Astrocyte (in vitro differentiated cells and primary cell): ENCODE measurements around the gene PXDN.

Experiments
- EZH2 ChIP-seq: IDR thresholded peaks from 2 replicates; pipeline ENCODE4 v1.6.1; 2012; ENCODE audit warnings: mild to moderate bottlenecking, low read length, inconsistent platforms; ENCODE audit not compliant: insufficient read depth
- TF ChIP-seq, protein P1 (sequence below): IDR thresholded peaks from 2 replicates; pipeline ENCODE4 v1.5.1; 2011; ENCODE audit warnings: low read depth, mild to moderate bottlenecking, inconsistent platforms, low read length, moderate library complexity; ENCODE audit not compliant: insufficient read depth

DNA sequence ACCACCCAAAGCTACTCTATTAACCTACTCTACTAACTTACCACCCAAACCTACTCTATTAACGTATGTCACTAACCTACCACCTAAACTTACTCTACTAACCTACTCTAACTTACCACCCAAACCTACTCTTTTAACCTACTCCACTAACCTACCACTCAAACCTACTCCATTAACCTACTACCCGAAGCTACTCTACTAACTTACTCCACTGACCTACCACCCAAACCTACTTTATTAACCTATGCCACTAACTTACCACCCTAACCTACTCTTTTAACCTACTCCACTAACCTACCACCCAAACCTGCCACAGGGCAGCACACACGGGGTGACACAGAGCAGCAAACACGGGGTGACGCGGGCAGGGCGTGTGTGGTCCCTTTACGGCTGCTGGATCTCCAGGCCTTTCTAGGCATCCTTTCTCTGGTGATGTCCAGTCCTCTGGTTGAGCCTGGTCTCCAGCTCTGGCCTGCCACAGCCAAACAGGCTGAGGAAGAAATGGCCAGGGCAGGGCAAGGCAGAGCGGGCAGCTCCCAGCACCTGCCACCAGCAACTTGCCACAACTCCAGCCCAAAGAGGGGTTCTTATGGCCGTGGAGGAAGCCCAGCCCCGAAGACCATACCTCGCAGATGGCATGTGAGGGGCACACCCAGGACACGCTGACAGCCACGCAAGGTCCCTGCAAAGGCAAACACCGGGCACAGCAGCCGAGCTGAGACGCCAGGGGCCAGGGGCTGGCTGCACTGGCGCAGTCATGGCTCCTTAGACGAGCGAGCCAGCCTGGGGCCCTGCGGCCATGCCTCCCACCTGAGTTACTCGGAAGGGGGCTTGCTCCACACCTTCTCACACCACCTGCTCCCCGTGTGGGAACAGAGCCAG, 25.7 kb downstream of the PXDN start:
- TF ChIP-seq, protein P1, sequence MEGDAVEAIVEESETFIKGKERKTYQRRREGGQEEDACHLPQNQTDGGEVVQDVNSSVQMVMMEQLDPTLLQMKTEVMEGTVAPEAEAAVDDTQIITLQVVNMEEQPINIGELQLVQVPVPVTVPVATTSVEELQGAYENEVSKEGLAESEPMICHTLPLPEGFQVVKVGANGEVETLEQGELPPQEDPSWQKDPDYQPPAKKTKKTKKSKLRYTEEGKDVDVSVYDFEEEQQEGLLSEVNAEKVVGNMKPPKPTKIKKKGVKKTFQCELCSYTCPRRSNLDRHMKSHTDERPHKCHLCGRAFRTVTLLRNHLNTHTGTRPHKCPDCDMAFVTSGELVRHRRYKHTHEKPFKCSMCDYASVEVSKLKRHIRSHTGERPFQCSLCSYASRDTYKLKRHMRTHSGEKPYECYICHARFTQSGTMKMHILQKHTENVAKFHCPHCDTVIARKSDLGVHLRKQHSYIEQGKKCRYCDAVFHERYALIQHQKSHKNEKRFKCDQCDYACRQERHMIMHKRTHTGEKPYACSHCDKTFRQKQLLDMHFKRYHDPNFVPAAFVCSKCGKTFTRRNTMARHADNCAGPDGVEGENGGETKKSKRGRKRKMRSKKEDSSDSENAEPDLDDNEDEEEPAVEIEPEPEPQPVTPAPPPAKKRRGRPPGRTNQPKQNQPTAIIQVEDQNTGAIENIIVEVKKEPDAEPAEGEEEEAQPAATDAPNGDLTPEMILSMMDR: no peak
- no peak for TF ChIP-seq EZH2
